ENCODE measurements around the gene POMGNT1.
A peak's percentile ranks its signal among the peaks of the same experiment; 100 is the strongest.

The POMGNT1 gene

GRCh38 chr1:46183079-46183847 lies 15.0 kb downstream of the POMGNT1 start (continued):
- TF ChIP-seq ZNF701 (tag by site-specific recombination; IDR thresholded peaks at IDR 0.05) = no peak
- no peak for TF ChIP-seq ZSCAN5A (tag by site-specific recombination; IDR thresholded peaks at IDR 0.05)
- TF ChIP-seq ZBTB8A (tag by site-specific recombination; IDR thresholded peaks at IDR 0.05) = no peak
- TF ChIP-seq ZNF76 (tag by site-specific recombination; IDR thresholded peaks at IDR 0.05; ENCODE audit: borderline replicate concordance, low read depth) = no peak
- no peak for TF ChIP-seq PBX3 (CRISPR knock-in tag; IDR thresholded peaks at IDR 0.05)
- TF ChIP-seq ZSCAN16 (tag by site-specific recombination; IDR thresholded peaks at IDR 0.05) = no peak
- no peak for TF ChIP-seq ZNF555 (tag by site-specific recombination; conservative IDR thresholded peaks at IDR 0.05)
- TF ChIP-seq ZNF600 (tag by site-specific recombination; IDR thresholded peaks at IDR 0.05) = peak; percentile 75
- no peak for TF ChIP-seq ZNF324 (tag by site-specific recombination; IDR thresholded peaks at IDR 0.05)
- no peak for TF ChIP-seq RBAK (tag by site-specific recombination; IDR thresholded peaks at IDR 0.05)
- TF ChIP-seq ZNF239 (tag by site-specific recombination; IDR thresholded peaks at IDR 0.05) = no peak
- no peak for TF ChIP-seq ZNF510 (tag by site-specific recombination; IDR thresholded peaks at IDR 0.05; ENCODE audit: insufficient replicate concordance)
- no peak for TF ChIP-seq ZNF664 (tag by site-specific recombination; IDR thresholded peaks at IDR 0.05)
- TF ChIP-seq PRDM2 (tag by site-specific recombination; IDR thresholded peaks at IDR 0.05; ENCODE audit: borderline replicate concordance) = no peak
- no peak for TF ChIP-seq ZBTB10 (tag by site-specific recombination; IDR thresholded peaks at IDR 0.05)
- no peak for TF ChIP-seq ZNF843 (tag by site-specific recombination; IDR thresholded peaks at IDR 0.05)
- no peak for TF ChIP-seq HOXA7 (CRISPR knock-in tag; IDR thresholded peaks at IDR 0.05; ENCODE audit: borderline replicate concordance)
- TF ChIP-seq ZNF398 (tag by site-specific recombination; IDR thresholded peaks at IDR 0.05) = no peak
- TF ChIP-seq ZNF404 (tag by site-specific recombination; IDR thresholded peaks at IDR 0.05) = no peak
- TF ChIP-seq MEIS1 (CRISPR knock-in tag; IDR thresholded peaks at IDR 0.05; ENCODE audit: borderline replicate concordance) = no peak
- TF ChIP-seq SP2 (tag by site-specific recombination; IDR thresholded peaks at IDR 0.05) = peak; percentile 30; the same call in 1 of the 2 replicates
- no peak for TF ChIP-seq ZNF530 (tag by site-specific recombination; IDR thresholded peaks at IDR 0.05; ENCODE audit: low read depth)
- TF ChIP-seq ZNF433 (tag by site-specific recombination; IDR thresholded peaks at IDR 0.05; ENCODE audit: low read depth) = no peak
- 0 out of 2 replicates have a peak, but pooled peaks have one; percentile 22 for TF ChIP-seq ZNF692 (tag by site-specific recombination; IDR thresholded peaks at IDR 0.05)
- TF ChIP-seq GLIS2 (tag by site-specific recombination; IDR thresholded peaks at IDR 0.05) = no peak
